Neural progenitor cell (in vitro differentiated cells): ENCODE measurements around the gene FUS. TPM values are rescaled to one million over a fixed set of nuclear protein-coding genes. Genes with fewer than 3 reads are reported as not detected.
"Not testable (repeated sequence)": the region's sequence is repeated elsewhere in the genome, so short reads cannot be mapped to it uniquely, and the experiment has no call there.

Source experiments
- DNase-seq: peaks from one replicate; pipeline ENCODE4 v3.0.0-alpha.2; 2016; ENCODE audit warnings: low spot score
- H2AFZ ChIP-seq: fragments of 200-600 bp; sonication (generic); replicated peaks from 2 replicates; pipeline ENCODE4 v1.6.1; 2016; ENCODE audit warnings: antibody characterized with exemption
- H3F3A ChIP-seq: fragments of 200-600 bp; sonication (generic); 2 replicates; pipeline ENCODE4 v1.6.1; 2016; ENCODE audit warnings: antibody characterized with exemption, low read depth
- H3K27ac ChIP-seq: fragments of 200-600 bp; sonication (generic); 2 replicates; pipeline ENCODE4 v1.5.1; 2016; ENCODE audit warnings: mild to moderate bottlenecking
- H3K27me3 ChIP-seq: fragments of 200-600 bp; sonication (generic); 2 replicates; pipeline ENCODE4 v1.6.1; 2016; ENCODE audit warnings: mild to moderate bottlenecking, moderate library complexity
- H3K36me3 ChIP-seq: fragments of 200-600 bp; sonication (generic); 2 replicates; pipeline ENCODE4 v1.5.1; 2016
- H3K4me1 ChIP-seq: fragments of 200-600 bp; sonication (generic); 2 replicates; pipeline ENCODE4 v1.6.1; 2016; ENCODE audit warnings: mixed run types
- H3K4me2 ChIP-seq: fragments of 200-600 bp; sonication (generic); 2 replicates; pipeline ENCODE4 v1.6.1; 2016
- H3K4me3 ChIP-seq: fragments of 200-600 bp; sonication (generic); 2 replicates; pipeline ENCODE4 v1.5.1; 2016
- H3K79me2 ChIP-seq: fragments of 200-600 bp; sonication (generic); 2 replicates; pipeline ENCODE4 v1.6.1; 2016; ENCODE audit warnings: low read depth
- H3K9ac ChIP-seq: fragments of 200-600 bp; sonication (generic); 2 replicates; pipeline ENCODE4 v1.6.1; 2016
- H3K9me3 ChIP-seq: fragments of 200-600 bp; sonication (generic); 2 replicates; pipeline ENCODE4 v1.5.1; 2016; ENCODE audit warnings: low read depth
- H4K20me1 ChIP-seq: fragments of 200-600 bp; sonication (generic); 2 replicates; pipeline ENCODE4 v1.6.1; 2016; ENCODE audit warnings: low read depth
- H3K27ac Mint-ChIP-seq: 3 replicates; pipeline ENCODE4 v1.8.0; 2021; ENCODE audit warnings: mixed read lengths
- H3K27me3 Mint-ChIP-seq: 2 replicates; pipeline ENCODE4 v1.8.0; 2022; ENCODE audit warnings: low read depth, mild to moderate bottlenecking, inconsistent platforms, moderate library complexity, mixed read lengths; ENCODE audit not compliant: insufficient read depth
- H3K36me3 Mint-ChIP-seq: 3 replicates; pipeline ENCODE4 v1.8.0; 2021; ENCODE audit warnings: mixed read lengths
- H3K4me1 Mint-ChIP-seq: 3 replicates; pipeline ENCODE4 v1.8.0; 2021; ENCODE audit warnings: mixed read lengths
- H3K4me3 Mint-ChIP-seq: 3 replicates; pipeline ENCODE4 v1.8.0; 2021; ENCODE audit warnings: mild to moderate bottlenecking, moderate library complexity, mixed read lengths
- H3K9me3 Mint-ChIP-seq: 3 replicates; pipeline ENCODE4 v1.8.0; 2020; ENCODE audit warnings: mixed read lengths
- EZH2 ChIP-seq: fragments of 200-600 bp; sonication (generic); IDR thresholded peaks from 2 replicates; pipeline ENCODE4 v1.6.1; 2017; ENCODE audit warnings: antibody characterized with exemption, mild to moderate bottlenecking, moderate library complexity
- EZH2phosphoT487 ChIP-seq: fragments of 200-600 bp; sonication (generic); IDR thresholded peaks from 2 replicates; pipeline ENCODE4 v1.6.1; 2017; ENCODE audit warnings: antibody characterized with exemption
- total RNA-seq: library from RNA; depleted of rRNA; stranded (reverse); fragments of >200 nt; gene quantifications from 2 replicates; pipeline ENCODE4 v1.2.3, GENCODE V29; 2015; ENCODE audit warnings: low replicate concordance
- TF ChIP-seq, protein P1 (sequence below): fragments of 200-600 bp; sonication (generic); IDR thresholded peaks from 2 replicates; pipeline ENCODE4 v1.5.1; 2017; ENCODE audit warnings: antibody characterized with exemption, mild to moderate bottlenecking

Gene FUS
- total RNA-seq, 1 donor from 2014 or later, result 81.7 TPM

DNA sequence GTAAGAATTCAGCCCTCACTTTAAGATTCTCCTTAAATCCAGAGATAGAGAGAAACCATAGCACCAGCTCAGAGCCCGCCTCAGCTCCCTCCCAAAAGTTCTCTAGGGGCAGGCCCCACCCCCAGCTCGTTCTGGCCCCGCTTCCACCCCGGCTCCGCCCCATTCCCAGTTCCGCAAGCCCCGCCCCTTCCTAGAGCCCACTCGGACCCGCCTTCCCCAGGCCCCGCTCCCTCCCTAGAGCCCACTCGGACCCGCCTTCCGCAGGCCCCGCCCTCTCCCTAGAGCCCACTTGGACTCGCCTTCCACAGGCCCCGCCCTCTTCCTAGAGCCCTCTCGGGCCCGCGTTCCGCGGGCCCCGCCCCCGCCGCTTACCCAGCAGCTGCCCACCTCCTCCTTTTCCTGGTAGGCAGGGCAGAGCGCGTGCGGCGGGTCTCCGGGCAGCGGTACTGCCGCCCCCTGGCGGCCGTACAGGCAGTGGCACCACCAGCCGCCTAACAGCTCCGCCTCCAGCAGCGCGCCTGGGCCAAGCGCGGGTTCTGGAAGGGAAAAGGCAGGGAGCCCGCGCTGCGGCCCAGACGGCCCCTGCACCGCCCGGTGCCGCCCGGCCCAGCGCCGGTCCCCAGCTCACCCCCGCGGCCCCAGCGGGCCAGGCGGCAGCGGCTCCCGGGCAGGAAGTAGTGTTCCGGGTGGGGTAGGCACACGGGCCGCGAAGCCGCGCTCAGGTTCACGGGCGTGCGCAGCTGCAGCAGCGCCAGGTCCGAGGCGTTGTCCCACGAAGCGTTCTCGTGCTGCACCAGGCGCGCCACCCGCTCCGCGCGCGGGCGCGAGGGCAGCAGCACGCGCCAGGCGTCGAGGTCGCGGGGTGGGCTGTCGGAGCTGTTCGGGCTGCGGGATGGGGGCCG is 37.6 kb upstream of the FUS start:
- Histone ChIP-seq H3F3A (peaks cover 14% of the 10 kb centered on the region), H3K4me2 (peak overlapping the region; percentile 79), H3K27ac (no peak overlapping the region), H2AFZ (peak overlapping the region; percentile 98), H3K4me3 (peak overlapping the region; percentile 42), H3K9me3 (no peaks in the 10 kb centered on the region), H3K4me1 (peaks cover 5% of the 10 kb centered on the region), H3K9ac (no peak overlapping the region), H4K20me1 (no peaks in the 10 kb centered on the region), H3K79me2 (no peaks in the 10 kb centered on the region), H3K27me3 (peaks cover 34% of the 10 kb centered on the region), H3K36me3 (no peaks in the 10 kb centered on the region)
- Mint-ChIP-seq H3K4me3 (peak overlapping the region; percentile 82), H3K4me1 (peaks cover 22% of the 10 kb centered on the region), H3K27ac (peak overlapping the region; percentile 83), H3K27me3 (peaks cover 7% of the 10 kb centered on the region), H3K9me3 (no peaks in the 10 kb centered on the region), H3K36me3 (no peaks in the 10 kb centered on the region)
- DNase-seq, result peak; percentile 100
- TF ChIP-seq EZH2phosphoT487 (no peak), EZH2 (peak; percentile 15)
- TF ChIP-seq, protein P1, sequence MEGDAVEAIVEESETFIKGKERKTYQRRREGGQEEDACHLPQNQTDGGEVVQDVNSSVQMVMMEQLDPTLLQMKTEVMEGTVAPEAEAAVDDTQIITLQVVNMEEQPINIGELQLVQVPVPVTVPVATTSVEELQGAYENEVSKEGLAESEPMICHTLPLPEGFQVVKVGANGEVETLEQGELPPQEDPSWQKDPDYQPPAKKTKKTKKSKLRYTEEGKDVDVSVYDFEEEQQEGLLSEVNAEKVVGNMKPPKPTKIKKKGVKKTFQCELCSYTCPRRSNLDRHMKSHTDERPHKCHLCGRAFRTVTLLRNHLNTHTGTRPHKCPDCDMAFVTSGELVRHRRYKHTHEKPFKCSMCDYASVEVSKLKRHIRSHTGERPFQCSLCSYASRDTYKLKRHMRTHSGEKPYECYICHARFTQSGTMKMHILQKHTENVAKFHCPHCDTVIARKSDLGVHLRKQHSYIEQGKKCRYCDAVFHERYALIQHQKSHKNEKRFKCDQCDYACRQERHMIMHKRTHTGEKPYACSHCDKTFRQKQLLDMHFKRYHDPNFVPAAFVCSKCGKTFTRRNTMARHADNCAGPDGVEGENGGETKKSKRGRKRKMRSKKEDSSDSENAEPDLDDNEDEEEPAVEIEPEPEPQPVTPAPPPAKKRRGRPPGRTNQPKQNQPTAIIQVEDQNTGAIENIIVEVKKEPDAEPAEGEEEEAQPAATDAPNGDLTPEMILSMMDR, result peak; percentile 91

DNA sequence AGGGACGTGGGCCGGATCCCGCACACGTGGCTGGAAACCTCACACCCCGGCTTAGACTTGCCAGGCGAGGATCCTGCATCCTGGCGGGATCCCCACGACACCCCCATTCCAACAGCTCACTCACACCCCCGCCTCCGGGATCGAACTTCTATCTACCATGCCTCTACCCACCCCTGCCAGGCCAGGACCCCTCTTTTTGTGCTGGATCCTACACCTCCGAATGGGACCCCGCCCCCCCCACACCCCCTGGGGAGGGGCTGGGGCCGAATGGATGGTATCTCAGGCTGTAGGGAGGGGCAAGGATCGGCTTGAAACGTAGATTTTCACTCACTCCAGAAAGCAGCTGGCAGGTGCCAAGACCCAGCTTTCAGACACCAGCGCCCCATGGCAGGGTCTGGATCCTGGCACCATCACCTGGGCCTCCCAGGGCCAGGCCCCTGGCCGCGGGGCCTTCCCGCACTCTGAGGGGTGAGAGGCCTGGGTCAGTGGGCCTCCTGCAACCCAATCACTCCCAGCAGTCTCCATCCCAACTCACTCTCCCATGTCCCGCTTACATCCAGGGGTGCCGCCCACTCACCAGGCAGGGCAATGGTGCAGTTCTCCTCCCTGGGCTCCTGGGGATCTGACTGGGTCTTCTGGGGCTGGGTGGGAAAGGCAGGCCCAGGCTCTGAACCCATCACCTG is 36.8 kb upstream of the FUS start:
- H3K4me1 Mint-ChIP-seq, result peaks cover 22% of the 10 kb centered on the region
- TF ChIP-seq EZH2, result no peak
- TF ChIP-seq EZH2phosphoT487, result no peak
- TF ChIP-seq, protein P1, result no peak
- H3K79me2 ChIP-seq, result no peaks in the 10 kb centered on the region
- DNase-seq, result no peak
- H3K27me3 ChIP-seq, result peaks cover 42% of the 10 kb centered on the region
- peak overlapping the region; percentile 39 for H3K4me3 ChIP-seq
- H3K4me1 ChIP-seq, result peaks cover 5% of the 10 kb centered on the region
- H3K9me3 Mint-ChIP-seq, result no peaks in the 10 kb centered on the region
- no peak overlapping the region for H3K27ac ChIP-seq
- no peaks in the 10 kb centered on the region for H4K20me1 ChIP-seq
- no peaks in the 10 kb centered on the region for H3K9me3 ChIP-seq
- peaks cover 12% of the 10 kb centered on the region for H3K27me3 Mint-ChIP-seq
- peaks cover 1% of the 10 kb centered on the region for H3K36me3 Mint-ChIP-seq
- peak overlapping the region; percentile 98 for H2AFZ ChIP-seq
- H3K4me2 ChIP-seq, result peak overlapping the region; percentile 79
- H3K36me3 ChIP-seq, result no peaks in the 10 kb centered on the region
- H3F3A ChIP-seq, result peaks cover 14% of the 10 kb centered on the region
- H3K4me3 Mint-ChIP-seq, result peak overlapping the region; percentile 70
- no peak overlapping the region for H3K27ac Mint-ChIP-seq
- no peak overlapping the region for H3K9ac ChIP-seq

DNA sequence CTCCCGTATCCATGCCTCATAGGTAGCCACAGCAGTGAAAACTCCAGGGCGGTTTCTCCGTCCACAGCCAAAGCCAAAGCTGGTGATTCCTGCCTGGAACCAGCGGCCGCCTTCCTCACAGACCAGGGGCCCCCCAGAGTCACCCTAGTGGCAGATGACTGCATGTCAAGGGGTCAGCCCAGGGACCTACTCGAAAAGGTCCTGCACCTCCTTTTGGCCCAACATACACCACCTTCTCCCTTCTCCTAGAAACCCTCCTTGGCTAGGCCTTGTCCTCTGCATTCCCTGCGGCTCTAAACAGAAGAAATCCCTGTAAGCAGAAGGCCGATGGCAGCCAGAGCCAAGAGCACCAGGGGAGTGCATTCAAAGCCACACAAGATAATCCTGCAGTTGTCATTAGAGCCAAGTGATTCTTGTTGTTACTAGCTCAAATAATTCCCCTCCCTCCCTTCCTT is 36.2 kb upstream of the FUS start:
- Histone ChIP-seq H3K27me3 (peaks cover 48% of the 10 kb centered on the region), H3K79me2 (no peaks in the 10 kb centered on the region), H3K9ac (no peak overlapping the region), H4K20me1 (no peaks in the 10 kb centered on the region), H3K4me3 (no peak overlapping the region), H2AFZ (no peak overlapping the region), H3K4me1 (peaks cover 5% of the 10 kb centered on the region), H3F3A (peaks cover 14% of the 10 kb centered on the region), H3K36me3 (no peaks in the 10 kb centered on the region), H3K4me2 (no peak overlapping the region), H3K9me3 (no peaks in the 10 kb centered on the region), H3K27ac (no peak overlapping the region)
- TF ChIP-seq, protein P1, result peak; percentile 13
- no peak for TF ChIP-seq EZH2
- H3K27ac Mint-ChIP-seq, result no peak overlapping the region
- H3K36me3 Mint-ChIP-seq, result peaks cover 1% of the 10 kb centered on the region
- H3K4me1 Mint-ChIP-seq, result peaks cover 18% of the 10 kb centered on the region
- H3K4me3 Mint-ChIP-seq, result peak overlapping the region; percentile 70
- no peak for DNase-seq
- H3K9me3 Mint-ChIP-seq, result no peaks in the 10 kb centered on the region
- peaks cover 12% of the 10 kb centered on the region for H3K27me3 Mint-ChIP-seq

DNA sequence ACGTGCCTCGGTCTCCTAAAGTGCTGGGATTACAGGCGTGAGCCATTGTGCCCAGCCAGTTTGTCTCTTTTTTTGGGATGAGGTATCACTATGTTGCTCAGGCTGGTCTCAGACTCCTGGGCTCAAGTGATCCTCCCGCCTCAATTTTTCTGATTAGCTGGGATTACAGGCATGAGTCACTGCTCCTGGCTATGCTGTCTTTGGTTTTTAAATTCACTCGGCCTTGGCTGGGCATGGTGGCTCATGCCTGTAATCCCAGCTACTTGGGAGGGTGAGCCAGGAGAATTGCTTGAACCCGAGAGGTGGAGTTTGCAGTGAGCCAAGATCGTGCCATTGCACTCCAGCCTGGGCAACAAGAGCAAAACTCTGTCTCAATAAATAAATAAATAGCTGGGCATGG is 35.5 kb upstream of the FUS start:
- H2AFZ ChIP-seq, H3K36me3 Mint-ChIP-seq, H3K27ac Mint-ChIP-seq, H3K36me3 ChIP-seq, H3K4me3 ChIP-seq, H3K4me1 ChIP-seq, H3K4me3 Mint-ChIP-seq, H3K9me3 Mint-ChIP-seq, H3K9me3 ChIP-seq, H3K27ac ChIP-seq, H3K9ac ChIP-seq, H3K4me2 ChIP-seq, H3K79me2 ChIP-seq, DNase-seq, H4K20me1 ChIP-seq: not testable (repeated sequence)
- Mint-ChIP-seq H3K4me1 (peaks cover 18% of the 10 kb centered on the region), H3K27me3 (peaks cover 12% of the 10 kb centered on the region)
- peaks cover 55% of the 10 kb centered on the region for H3K27me3 ChIP-seq
- peaks cover 14% of the 10 kb centered on the region for H3F3A ChIP-seq
